SU-DHL-6 (cell line): ENCODE measurements around the gene TMEM178A.

Experiments
- H2AFZ ChIP-seq: fragments of 200-600 bp; sonication (generic); 2 replicates; pipeline ENCODE4 v1.6.1; 2014; ENCODE audit warnings: low read depth, mild to moderate bottlenecking, moderate library complexity, mixed read lengths, antibody characterized with exemption, low read length; ENCODE audit not compliant: severe bottlenecking
- H3F3A ChIP-seq: fragments of 200-600 bp; shearing (Covaris generic); 2 replicates; pipeline ENCODE4 v1.6.0; 2016; ENCODE audit warnings: antibody characterized with exemption, mild to moderate bottlenecking; ENCODE audit not compliant: insufficient read depth
- H3K27ac ChIP-seq: fragments of 200-600 bp; sonication (generic); 2 replicates; pipeline ENCODE4 v1.5.1; 2016; ENCODE audit warnings: low read depth, mild to moderate bottlenecking, low read length, moderate library complexity, mixed read lengths
- H3K27me3 ChIP-seq: fragments of 200-600 bp; sonication (generic), shearing (Covaris generic); 2 replicates; pipeline ENCODE4 v1.6.0; 2014; ENCODE audit warnings: mild to moderate bottlenecking, low read length
- H3K36me3 ChIP-seq: fragments of 200-600 bp; sonication (generic); 2 replicates; pipeline ENCODE4 v1.6.1; 2014; ENCODE audit warnings: mild to moderate bottlenecking, low read length, mixed read lengths
- H3K4me2 ChIP-seq: fragments of 300-600, 200-600 bp; shearing (Covaris generic), sonication (generic); 2 replicates; pipeline ENCODE4 v1.6.0; 2014; ENCODE audit warnings: low read length, low read depth, mild to moderate bottlenecking; ENCODE audit not compliant: poor library complexity, severe bottlenecking
- H3K4me3 ChIP-seq: fragments of 200-600 bp; sonication (generic); 2 replicates; pipeline ENCODE4 v1.5.1; 2014; ENCODE audit warnings: antibody characterized with exemption, low read length, mild to moderate bottlenecking, mixed read lengths; ENCODE audit not compliant: insufficient read depth, poor library complexity, severe bottlenecking
- H3K79me2 ChIP-seq: fragments of 200-600 bp; sonication (generic); 2 replicates; pipeline ENCODE4 v1.6.1; 2014; ENCODE audit warnings: mild to moderate bottlenecking, low read length, moderate library complexity; ENCODE audit not compliant: insufficient read depth
- H3K9ac ChIP-seq: fragments of 200-600 bp; sonication (generic); 2 replicates; pipeline ENCODE4 v1.7.0; 2014; ENCODE audit warnings: mild to moderate bottlenecking, low read length
- H3K9me2 ChIP-seq: fragments of 200-600 bp; sonication (generic); replicated peaks from 2 replicates; pipeline ENCODE4 v1.6.1; 2014; ENCODE audit warnings: low read length; ENCODE audit not compliant: insufficient read depth
- H3K9me3 ChIP-seq: fragments of 200-600 bp; sonication (generic); 2 replicates; pipeline ENCODE4 v1.6.1; 2014; ENCODE audit warnings: low read length, mixed read lengths; ENCODE audit not compliant: insufficient read depth
- H4K20me1 ChIP-seq: fragments of 200-600 bp; sonication (generic); 2 replicates; pipeline ENCODE4 v1.6.1; 2014; ENCODE audit warnings: low read depth, mild to moderate bottlenecking, antibody characterized with exemption, low read length, moderate library complexity, mixed read lengths
- EZH2phosphoT487 ChIP-seq: fragments of 200-600 bp; sonication (generic), shearing (Covaris generic); conservative IDR thresholded peaks from 2 replicates; pipeline ENCODE4 v1.6.1; 2018; ENCODE audit warnings: mild to moderate bottlenecking, antibody characterized with exemption, low read length, moderate library complexity, mixed read lengths
- TF ChIP-seq, protein P1 (sequence below): fragments of 200-600 bp; sonication (generic); IDR thresholded peaks from one replicate; pipeline ENCODE4 v1.5.1; 2017; ENCODE audit warnings: antibody characterized with exemption, mild to moderate bottlenecking, low read length, moderate library complexity; ENCODE audit not compliant: insufficient read depth, poor library complexity, severe bottlenecking

Gene TMEM178A

DNA sequence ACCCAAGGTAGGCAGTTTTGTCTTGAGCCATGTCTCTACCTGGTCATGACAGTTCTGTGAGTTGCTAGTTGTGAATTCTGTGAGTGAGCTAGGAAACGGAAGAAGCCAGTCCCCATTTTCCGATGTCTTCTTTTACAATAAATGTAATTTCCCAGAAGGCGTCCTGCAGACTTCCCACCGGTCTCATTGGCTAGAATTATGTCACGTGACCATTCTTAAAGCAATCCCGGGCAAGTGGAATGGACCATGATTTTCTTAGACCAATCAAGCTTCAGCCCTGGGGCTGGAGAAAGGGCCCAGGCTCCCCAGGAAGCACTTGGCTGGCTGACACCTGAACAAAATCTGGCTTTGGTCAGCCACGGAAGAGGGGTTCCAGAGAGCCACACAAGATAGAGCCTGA is 10.6 kb downstream of the TMEM178A start:
- H3F3A ChIP-seq: no peaks in the 10 kb centered on the region
- TF ChIP-seq, protein P1, sequence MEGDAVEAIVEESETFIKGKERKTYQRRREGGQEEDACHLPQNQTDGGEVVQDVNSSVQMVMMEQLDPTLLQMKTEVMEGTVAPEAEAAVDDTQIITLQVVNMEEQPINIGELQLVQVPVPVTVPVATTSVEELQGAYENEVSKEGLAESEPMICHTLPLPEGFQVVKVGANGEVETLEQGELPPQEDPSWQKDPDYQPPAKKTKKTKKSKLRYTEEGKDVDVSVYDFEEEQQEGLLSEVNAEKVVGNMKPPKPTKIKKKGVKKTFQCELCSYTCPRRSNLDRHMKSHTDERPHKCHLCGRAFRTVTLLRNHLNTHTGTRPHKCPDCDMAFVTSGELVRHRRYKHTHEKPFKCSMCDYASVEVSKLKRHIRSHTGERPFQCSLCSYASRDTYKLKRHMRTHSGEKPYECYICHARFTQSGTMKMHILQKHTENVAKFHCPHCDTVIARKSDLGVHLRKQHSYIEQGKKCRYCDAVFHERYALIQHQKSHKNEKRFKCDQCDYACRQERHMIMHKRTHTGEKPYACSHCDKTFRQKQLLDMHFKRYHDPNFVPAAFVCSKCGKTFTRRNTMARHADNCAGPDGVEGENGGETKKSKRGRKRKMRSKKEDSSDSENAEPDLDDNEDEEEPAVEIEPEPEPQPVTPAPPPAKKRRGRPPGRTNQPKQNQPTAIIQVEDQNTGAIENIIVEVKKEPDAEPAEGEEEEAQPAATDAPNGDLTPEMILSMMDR: no peak
- no peak overlapping the region for H3K4me2 ChIP-seq
- no peak overlapping the region for H3K4me3 ChIP-seq
- H3K9me3 ChIP-seq: no peaks in the 10 kb centered on the region
- no peaks in the 10 kb centered on the region for H4K20me1 ChIP-seq
- H3K27ac ChIP-seq: no peak overlapping the region
- H3K9me2 ChIP-seq: no peaks in the 10 kb centered on the region
- no peak overlapping the region for H2AFZ ChIP-seq
- no peaks in the 10 kb centered on the region for H3K27me3 ChIP-seq
- no peaks in the 10 kb centered on the region for H3K36me3 ChIP-seq
- no peaks in the 10 kb centered on the region for H3K79me2 ChIP-seq
- H3K9ac ChIP-seq: no peak overlapping the region

DNA sequence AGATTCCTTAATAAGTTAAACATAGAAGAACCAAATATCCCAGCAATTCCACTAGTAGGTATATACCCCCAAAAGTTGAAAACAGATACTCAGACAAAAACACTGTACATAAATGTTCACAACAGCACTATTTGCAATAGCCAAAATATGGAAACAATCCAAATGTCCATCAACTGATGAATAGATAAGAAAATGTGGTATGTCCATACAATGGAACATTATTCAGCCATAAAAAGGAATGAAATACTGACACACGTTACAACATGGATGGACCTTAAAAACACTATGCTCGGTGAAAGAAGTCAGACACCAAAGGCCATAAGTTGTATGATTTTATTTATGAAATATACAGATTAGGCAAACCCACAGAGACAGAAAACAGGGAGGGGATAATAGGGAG is 12.5 kb downstream of the TMEM178A start:
- H3K4me2 ChIP-seq: no peak overlapping the region
- H3K4me3 ChIP-seq: no peak overlapping the region
- no peaks in the 10 kb centered on the region for H3K9me3 ChIP-seq
- H3K36me3 ChIP-seq: no peaks in the 10 kb centered on the region
- no peaks in the 10 kb centered on the region for H4K20me1 ChIP-seq
- TF ChIP-seq EZH2phosphoT487: no peak
- TF ChIP-seq, protein P1: no peak
- no peak overlapping the region for H3K9ac ChIP-seq
- no peak overlapping the region for H3K27ac ChIP-seq
- H3K9me2 ChIP-seq: no peaks in the 10 kb centered on the region
- no peaks in the 10 kb centered on the region for H3K79me2 ChIP-seq
- H2AFZ ChIP-seq: no peak overlapping the region
- H3F3A ChIP-seq: no peaks in the 10 kb centered on the region
- no peaks in the 10 kb centered on the region for H3K27me3 ChIP-seq

DNA sequence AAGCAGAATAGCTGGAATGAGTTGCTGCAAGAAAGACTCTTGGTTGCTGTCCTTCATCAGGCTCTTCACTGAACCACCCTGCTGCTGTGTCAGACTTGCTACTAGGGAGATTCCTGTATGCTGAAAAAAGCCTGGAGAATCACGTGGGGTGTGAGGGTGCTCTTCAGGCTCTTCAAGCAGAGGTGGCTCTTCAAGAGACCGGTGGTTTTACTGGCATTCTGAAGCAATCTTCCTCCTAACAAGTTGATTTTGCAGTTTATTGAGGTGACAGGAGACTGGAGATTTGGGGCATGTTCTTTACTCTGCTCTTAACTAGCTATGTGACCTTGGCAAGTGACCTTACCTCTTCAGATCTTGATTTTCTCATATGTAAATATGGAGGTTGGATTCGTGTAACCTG is 14.1 kb downstream of the TMEM178A start:
- H3K9ac ChIP-seq: no peak overlapping the region
- H3K4me2 ChIP-seq: no peak overlapping the region
- no peaks in the 10 kb centered on the region for H3F3A ChIP-seq
- H2AFZ ChIP-seq: no peak overlapping the region
- no peaks in the 10 kb centered on the region for H3K79me2 ChIP-seq
- H3K9me3 ChIP-seq: no peaks in the 10 kb centered on the region
- H4K20me1 ChIP-seq: no peaks in the 10 kb centered on the region
- H3K27ac ChIP-seq: no peak overlapping the region
- H3K36me3 ChIP-seq: no peaks in the 10 kb centered on the region
- H3K9me2 ChIP-seq: no peaks in the 10 kb centered on the region
- TF ChIP-seq EZH2phosphoT487: no peak
- TF ChIP-seq, protein P1: no peak
- no peak overlapping the region for H3K4me3 ChIP-seq
- no peaks in the 10 kb centered on the region for H3K27me3 ChIP-seq

DNA sequence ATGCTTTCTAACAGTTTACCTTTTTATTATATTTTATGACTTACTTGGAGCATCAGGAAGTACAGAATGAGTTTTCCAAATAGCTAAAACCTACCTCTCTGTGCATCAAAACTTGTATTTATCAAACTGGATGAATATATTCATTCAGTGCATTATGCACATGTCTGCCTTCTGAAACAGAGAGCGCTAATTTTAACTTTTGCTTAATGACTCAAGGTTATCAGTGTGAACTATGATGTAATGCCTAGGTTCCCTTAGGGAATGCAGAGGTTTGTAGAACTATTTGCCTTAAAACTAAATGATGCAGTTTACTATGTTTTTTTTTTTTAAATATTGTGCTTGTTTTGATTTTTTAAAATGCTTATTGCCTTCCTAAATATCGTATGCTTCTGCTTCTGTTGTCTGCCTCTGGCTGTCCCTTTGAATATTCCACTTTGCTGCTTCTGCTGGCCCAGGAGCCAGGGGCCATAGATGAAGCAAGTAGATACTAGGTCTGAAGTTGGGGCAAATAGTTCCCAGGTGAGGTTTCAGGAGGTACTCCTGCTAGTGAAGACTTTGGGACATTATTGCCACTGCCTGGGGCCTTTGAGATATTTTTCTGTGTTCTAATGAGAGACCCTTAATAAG is 16.5 kb downstream of the TMEM178A start:
- Histone ChIP-seq H3F3A (no peaks in the 10 kb centered on the region), H3K27ac (no peak overlapping the region), H3K36me3 (no peaks in the 10 kb centered on the region), H4K20me1 (no peaks in the 10 kb centered on the region), H3K9me2 (no peaks in the 10 kb centered on the region), H3K27me3 (no peaks in the 10 kb centered on the region), H3K9ac (no peak overlapping the region), H3K9me3 (no peaks in the 10 kb centered on the region), H3K4me3 (no peak overlapping the region), H2AFZ (no peak overlapping the region), H3K4me2 (no peak overlapping the region), H3K79me2 (no peaks in the 10 kb centered on the region)
- TF ChIP-seq, protein P1: no peak
- no peak for TF ChIP-seq EZH2phosphoT487
